Stimulated activated naive CD8-positive, alpha-beta T cell treated with anti-CD3 and anti-CD28 coated beads, Interleukin-15, Interleukin-2, amounts not matched to agents 100 U/mL and 50 U/mL, for 24 hours (primary cell): ENCODE data around the gene GRK6.

Source experiments
- ATAC-seq: fragments of 150-1000 bp; cut with Tn5 transposase; one replicate; pipeline ENCODE4 v1.10.0; 2021
- DNase-seq: peaks from one replicate; pipeline ENCODE4 v3.0.0; 2021

The GRK6 gene

DNA sequence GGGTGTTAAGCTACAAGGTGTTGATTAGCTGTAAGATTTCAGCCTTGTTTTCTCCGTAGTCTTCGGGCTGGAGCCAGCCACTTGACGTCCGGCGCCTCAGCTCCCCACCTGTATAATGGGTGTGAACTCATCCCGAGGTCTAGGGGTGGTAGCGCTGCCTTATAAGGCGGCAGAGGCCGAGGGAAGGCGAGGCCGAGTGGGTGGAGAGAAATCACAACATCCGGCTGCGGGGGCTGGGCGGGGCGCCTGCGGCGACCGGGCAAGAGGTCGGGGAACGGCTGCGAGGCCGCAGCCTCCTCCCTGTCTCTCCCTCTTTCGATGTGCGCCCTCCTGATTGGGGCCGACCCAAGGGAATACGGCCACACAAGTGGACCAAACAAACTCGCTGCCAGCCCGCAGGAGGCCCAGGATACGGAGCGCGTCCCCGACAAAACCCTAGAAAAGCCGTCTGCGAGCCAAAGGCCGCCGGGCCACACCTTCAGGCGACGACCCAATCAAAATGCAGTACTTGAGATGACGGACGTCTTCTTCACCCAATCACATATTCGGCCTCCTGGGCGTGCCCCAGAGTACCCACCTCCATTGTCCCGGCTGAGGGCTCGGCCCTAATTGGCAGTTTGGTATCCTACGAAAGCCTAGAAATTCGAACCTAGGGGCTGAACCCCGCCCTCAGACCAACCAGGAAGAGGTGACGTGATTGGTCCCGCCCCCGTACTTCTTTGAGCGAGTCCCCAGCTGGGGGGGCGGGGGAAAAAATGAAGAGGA lies 493 bp upstream of the GRK6 start:
- peak; percentile 99 for DNase-seq
- peak; percentile 83 for ATAC-seq

DNA sequence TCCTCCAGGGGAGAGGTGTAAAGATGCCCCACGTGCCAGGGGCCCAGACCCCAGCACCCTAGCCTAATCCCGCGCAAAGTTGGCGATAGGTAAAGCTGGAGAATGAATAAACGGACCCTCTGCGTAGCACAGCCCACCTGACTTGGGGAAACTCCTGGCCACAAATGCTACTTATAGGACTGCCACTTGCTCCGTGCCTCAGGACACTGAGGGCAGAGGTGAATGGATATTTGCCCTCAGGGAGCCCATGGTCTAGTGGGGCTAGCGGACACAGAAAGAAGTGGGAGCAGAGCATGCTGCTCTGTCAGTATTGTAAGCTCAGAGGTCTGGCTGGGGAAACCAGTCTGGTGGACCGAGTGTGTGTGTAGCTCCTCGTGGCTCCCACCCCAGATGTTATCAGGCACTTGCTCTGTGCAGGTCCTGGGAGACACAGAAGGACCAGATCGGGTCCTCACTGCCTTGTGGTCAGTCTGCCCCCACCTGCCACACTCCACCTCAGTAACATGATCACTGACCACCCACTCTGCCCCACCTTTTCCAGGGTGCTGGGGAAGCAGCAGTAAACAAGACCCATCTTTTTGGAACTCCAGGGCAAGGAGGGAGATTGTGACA lies 841 bp downstream of the GRK6 start:
- DNase-seq (no peak), ATAC-seq (no peak)

DNA sequence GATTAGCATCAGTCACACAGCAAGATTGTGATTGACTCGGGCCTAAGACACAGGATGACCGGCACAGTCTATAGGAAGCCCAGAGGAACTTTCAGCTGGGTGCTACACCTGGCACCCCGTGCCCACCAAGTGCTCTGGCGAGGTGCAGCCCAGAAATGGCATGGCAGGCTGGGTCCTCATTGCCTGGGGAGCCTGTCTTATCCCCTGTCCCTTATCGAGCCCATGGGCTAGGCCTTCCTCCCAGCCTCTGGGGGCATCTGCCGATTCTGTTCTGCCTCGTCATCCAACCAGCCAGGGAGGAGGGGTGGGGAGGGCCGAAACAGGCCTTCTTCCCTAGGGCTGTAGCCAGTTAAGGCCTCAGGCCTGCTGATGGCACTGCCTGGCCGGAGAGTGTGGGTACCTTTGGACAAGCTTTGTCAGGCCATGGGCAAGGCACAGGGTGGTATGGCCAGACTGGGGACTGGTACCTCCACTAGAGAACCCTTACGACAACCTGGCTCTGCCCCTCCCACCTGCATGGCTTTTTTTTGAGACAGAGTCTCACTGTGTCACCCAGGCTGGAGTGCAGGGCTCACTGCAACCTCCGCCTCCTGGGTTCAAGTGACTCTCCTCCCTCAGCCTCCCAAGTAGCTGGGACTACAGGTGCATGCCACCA lies 1.6 kb downstream of the GRK6 start:
- ATAC-seq (no peak), DNase-seq (peak; percentile 65)

DNA sequence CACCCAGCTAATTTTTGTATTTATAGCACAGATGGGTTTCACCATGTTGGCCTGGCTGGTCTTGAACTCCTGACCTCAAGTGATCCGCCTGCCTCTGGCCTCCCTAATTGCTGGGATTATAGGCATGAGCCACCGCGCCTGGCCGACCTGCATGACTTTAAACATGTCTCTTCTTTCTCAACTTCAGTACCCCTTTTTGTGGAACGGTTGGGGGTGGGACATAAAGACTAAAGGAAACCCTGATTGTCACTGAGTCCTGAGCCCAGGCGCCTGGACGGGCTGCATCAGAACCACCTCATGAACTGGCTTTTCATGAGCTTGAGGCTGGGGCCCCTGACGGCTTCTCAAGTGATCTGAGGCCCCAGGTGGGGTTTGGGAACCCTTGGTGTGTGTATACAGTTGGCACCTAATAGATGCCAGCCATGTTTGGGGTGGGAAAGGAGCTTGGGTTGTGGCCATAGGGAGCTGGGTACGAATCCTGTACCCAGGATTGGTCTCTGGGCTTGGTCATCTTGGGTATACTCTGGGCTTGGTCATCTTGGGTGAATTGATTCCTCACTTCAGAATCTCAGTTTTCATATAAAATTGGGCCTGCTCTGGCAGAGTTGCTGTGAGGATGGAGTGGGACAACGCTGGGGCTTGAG lies 2.2 kb downstream of the GRK6 start:
- DNase-seq, result no peak

DNA sequence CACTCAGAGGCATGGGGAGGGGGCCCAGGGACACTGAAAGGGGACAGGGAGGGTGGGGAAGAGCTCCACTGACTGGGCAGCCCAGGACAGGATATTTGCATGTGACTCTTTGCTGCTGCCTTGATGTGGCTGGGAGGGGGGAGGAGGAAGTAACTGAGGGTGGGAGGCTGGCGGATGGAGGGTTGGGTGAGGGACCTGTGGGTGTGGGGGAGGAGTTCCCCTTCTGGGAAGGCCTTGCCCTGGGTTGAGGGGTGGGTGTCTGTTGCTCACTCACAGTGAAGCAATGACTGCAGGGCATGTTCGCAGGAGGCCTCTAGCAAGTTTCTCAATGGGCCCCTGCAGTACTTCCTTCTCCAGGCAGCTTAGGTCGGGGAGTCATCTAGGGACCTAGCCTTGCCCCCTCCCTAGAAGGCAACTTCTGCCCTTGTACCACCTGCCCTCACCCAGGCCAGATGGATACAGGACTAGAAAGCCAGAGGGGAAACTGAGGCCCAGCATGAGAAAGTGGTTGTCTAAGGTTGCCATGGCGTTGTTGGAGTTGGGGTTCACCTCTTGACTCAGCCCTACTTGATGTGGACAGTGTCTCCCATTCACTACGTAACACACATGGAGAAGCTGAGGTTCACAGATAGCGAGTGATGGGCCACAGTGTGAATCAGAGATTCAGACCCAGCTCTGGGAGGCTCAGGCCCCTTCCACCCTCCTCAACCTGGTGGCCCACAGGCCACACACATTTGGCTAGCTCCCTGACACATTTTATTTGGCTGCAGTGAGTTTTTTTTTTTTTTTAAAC lies 3.0 kb downstream of the GRK6 start:
- DNase-seq, result peak; percentile 91
- ATAC-seq, result peak; percentile 31

More for the DNA sequence above, 2.2 kb downstream of the GRK6 start:
- no peak for ATAC-seq

DNA sequence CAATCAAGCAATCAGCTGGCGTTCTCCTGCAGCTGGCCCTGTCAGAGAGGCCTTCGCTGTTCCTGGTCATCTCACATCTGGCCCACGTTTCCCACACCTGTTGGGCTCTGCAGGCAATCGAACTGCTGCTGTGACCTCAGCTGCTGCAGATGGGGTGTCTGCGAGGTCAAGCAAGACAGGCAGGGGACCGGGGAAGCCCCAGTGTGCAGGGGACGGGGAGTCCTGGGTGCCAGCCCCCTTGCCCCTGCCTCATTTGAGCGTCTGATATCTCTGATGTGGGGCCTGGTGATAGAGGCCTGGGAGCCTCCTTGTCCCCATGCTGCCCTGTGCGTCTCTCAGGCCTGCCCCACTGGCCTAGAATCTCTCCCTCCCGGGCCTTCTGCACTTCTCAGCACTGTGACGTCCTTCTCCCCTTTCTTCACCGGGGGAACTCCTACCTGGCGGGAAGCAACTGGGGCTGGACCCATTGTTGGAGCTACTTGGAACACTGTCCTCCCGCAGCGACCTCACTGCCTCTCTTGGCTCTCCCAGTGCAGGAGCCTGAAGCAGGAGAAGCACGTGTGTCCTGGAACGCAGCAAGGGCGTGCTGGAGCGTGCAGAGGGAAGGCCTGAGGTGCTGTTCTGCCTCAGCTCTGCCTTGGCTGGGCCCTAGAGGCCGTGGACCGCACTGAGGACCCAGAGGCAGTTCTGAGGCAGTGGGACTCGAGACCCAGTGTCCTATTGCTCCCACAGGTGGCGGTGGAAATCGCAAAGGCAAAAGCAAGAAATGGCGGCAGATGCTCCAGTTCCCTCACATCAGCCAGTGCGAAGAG lies 3.9 kb downstream of the GRK6 start:
- no peak for ATAC-seq
- DNase-seq, result no peak

DNA sequence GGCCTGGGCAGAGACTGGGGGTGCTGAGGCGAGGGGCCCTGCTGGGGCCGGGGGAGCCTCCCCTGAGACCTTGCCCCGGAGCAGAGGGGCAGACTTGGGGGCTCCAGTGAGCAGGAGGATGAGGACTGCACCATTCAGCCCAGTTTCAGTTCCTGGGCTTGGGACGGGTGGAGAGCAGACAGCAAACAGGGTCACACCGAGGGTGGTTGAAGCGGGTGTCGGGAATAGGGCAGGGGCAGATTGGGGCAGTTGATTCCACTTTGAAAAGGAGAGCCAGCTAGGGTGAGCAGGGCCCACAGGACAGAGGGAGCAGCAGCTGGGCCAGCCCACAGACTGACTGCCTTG lies 4.5 kb downstream of the GRK6 start:
- DNase-seq (no peak), ATAC-seq (no peak)

DNA sequence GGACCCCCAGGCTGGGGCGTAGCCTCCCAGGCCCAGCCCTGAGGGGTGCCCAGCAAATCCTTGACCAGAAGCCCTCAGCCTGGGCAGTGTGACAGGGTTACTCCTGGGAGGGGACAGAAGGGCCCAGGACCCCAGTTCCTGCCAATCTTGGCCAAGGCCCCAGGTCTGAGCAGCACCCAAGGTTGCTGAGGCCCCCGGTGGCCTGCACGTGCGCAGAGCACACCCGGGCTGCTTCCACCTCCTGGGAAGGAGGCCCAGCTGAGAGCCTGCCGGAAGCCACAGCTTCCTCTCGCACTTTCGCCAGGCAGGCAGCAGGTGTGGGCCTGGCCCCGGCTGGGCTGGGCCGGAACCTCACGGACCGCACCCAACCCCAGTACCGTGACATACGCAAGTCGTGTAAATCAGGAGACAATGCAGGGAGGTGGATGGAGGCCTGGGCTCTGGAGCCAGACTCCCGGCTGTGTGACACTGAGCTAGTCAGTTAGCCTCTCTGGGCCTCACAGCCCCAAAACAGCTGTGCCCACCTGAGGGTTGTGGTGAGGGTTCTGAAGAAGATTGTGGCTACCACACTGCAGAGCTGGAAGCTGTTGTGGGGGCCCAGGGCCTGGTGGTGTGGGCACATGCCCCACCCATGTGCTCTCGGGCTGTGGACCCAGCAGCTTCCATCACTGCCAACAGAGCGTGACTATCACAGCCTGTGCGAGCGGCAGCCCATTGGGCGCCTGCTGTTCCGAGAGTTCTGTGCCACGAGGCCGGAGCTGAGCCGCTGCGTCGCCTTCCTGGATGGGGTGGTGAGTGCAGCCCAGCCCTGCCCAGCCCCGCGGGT lies 5.1 kb downstream of the GRK6 start:
- DNase-seq (peak; percentile 84), ATAC-seq (peak; percentile 60)

DNA sequence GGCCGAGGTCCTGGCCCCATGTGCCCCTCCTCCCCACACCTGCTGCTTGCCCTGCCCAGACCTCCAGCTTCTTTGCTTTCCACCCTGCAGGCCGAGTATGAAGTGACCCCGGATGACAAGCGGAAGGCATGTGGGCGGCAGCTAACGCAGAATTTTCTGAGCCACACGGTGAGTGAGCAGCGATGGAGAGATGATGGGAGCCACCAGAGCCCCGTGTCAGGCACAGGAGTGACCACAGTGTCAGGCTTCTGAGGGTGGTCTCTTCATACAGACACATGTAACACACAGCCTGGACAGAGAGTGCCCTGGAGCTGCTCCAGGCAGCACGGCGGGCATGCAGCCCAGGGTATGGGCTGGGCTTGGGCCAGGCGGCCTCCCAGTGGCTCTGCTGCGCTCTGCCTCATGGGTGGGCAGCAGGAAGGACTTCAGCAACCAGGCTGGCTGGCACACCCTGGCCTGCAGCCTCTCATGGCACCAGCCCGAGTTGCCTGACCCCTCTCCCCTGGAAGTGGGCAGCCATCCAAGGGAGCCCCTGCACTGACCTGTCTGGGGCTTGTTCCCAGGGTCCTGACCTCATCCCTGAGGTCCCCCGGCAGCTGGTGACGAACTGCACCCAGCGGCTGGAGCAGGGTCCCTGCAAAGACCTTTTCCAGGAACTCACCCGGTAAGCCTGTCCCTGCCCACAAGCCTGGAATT lies 5.8 kb downstream of the GRK6 start:
- DNase-seq (peak; percentile 72), ATAC-seq (peak; percentile 4)

DNA sequence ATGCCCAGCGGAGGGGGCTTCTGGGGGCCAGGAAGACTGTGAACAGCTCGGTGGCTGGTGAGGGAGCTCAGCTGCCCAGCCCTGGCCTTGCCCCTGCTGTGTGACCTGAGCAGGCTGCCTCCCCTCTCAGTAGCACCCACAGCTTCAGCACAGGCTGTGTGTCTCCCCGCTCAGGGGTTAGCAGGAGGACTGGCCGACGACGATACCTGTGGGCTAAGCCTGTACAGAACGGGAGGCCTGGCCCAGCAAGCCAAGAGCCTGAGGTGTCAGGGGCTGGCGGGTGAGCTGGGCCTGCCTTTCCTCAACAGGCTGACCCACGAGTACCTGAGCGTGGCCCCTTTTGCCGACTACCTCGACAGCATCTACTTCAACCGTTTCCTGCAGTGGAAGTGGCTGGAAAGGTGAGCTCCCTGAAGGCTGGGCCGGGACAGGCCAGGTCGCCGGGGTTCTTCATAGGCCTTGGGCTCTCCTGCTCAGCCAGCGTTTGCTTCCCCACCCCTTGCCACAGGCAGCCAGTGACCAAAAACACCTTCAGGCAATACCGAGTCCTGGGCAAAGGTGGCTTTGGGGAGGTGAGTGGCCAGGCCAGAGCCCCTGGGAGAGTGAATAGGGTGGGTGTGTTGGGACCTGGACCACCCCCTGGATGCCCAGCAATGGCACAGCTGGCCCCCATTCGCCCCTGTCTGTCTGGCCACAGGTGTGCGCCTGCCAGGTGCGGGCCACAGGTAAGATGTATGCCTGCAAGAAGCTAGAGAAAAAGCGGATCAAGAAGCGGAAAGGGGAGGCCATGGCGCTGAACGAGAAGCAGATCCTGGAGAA lies 6.6 kb downstream of the GRK6 start:
- no peak for ATAC-seq
- no peak for DNase-seq

DNA sequence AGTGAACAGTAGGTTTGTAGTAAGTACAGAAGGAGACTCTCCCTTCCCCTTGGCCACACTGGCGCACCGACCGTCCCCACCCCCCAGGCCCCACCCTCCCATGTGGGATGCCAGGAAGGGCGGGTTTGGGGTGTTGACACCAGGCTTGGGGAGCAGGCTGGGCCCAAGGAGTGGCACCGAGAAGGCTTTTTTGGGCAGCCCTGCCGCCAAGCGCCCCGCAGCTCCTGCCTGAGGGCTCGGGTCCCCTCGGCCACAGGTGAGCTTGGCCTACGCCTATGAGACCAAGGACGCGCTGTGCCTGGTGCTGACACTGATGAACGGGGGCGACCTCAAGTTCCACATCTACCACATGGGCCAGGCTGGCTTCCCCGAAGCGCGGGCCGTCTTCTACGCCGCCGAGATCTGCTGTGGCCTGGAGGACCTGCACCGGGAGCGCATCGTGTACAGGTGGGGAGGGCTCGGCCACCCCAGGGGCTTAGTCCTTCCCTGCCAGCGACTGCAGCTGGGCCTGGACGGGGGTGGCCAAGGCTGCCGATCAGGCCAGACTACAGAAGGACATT lies 7.3 kb downstream of the GRK6 start:
- DNase-seq, result no peak

DNA sequence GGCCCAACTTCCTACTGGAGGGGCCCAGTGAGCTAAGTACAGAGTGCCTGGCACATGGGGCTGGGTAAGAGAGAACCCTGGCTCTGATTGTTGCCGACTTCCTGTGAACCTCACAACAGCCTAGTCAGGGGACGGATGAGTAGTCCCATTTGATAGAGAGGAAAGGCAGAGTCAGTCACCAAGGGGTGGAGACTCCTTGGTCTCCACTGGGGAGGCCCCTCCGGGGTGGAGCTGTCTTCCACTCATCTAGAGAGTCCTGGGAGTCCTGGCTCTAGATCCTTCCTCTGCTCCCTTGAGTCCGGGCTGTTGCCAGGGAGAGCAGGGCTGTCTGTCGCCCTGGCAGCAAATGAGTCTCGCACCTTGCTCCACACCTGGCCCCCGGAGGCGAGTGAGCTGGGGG lies 8.0 kb downstream of the GRK6 start:
- DNase-seq (peak; percentile 66), ATAC-seq (peak; percentile 65)

More for the DNA sequence above, 7.3 kb downstream of the GRK6 start:
- no peak for ATAC-seq

DNA sequence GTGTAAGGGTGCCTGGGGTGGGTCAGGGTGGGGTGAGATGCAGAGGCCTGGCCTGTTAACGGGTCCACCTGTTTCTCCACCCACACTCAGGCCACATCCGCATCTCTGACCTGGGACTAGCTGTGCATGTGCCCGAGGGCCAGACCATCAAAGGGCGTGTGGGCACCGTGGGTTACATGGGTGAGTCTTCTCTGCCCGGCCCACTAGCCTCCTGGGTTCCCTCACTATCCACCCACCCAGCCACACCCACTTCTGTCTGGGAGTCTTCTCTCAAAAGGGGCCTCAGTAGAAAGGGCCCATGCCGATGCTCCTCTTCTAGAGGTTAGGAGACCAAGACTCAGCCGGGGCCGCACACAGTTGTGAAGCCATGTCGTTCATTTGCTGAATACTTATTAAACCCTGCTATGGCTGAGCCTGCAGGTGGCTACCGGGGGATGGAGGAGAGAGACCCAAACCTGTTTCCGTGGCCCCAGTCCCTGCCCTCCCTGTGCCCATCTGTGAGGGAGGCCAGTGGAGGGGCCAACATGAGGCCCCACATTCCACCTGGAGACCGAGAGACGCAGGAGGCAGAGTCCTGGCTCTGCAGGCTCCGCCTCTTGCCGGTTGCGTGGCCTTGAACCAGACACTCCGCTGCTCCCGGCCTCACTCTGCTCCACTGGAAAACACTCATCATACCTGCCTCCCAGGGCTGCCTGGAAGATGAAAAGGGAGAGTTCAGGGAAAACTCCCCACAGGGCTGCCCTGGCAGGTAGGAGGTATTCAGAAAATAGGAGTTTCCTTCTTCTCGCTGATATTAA lies 8.7 kb downstream of the GRK6 start:
- no peak for DNase-seq
- no peak for ATAC-seq

DNA sequence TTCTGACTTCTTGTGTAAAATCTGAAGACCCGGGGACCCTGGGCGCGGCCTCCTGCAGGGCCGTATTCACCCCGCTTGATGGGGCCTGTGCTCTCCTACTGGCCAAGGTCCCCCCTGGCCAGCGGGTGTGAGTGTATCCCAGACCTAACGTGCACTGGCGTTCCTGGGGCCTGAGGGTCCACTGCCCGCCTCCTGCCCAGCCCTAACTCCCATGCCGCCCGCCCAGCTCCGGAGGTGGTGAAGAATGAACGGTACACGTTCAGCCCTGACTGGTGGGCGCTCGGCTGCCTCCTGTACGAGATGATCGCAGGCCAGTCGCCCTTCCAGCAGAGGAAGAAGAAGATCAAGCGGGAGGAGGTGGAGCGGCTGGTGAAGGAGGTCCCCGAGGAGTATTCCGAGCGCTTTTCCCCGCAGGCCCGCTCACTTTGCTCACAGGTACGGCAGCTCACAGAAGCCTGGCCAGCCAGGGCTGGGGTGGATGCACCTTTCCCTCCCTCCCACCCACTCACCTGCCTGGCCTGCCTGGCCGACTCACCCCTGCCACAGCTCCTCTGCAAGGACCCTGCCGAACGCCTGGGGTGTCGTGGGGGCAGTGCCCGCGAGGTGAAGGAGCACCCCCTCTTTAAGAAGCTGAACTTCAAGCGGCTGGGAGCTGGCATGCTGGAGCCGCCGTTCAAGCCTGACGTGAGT lies 9.5 kb downstream of the GRK6 start:
- ATAC-seq (no peak), DNase-seq (no peak)

DNA sequence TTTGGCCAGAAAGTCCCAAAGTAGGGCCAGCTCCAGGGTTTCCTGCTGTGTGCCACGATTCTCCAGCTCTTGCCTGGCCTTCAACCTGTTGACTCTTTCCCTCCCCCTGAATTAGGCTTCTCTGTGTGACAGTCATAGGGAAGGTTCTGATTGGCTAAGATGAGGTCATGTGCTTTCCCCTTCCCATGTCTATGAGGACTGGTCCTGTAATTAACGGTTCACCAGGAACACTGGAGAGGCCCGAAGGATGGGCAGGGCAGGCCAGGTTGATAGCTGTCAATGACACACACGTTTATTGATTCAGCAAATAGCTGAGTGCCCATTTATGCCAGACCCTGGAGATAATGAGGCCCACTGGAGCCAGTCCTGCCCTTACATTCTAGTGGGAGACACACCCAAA lies 11.1 kb downstream of the GRK6 start:
- DNase-seq, result no peak
- ATAC-seq, result no peak

DNA sequence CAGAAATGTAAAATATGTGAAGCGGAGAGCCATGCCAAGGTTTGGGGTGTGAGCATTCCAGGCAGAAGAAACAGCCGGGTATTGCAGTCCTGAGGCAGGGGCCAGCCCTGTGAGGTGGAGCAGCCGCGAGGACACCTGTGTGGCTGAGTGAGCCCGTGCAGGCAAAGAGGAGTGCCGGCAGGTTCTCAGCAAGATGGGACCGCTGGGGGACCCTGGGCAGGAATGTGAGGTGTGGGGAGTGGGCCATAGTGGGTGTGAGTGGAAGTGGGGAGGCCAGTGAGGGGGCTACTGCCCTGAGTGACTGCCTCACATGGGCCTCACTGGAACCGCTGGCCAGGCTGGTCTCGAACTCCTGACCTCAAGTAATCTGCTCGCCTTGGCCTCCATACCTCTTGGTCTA lies 12.0 kb downstream of the GRK6 start:
- DNase-seq (no peak), ATAC-seq (no peak)

DNA sequence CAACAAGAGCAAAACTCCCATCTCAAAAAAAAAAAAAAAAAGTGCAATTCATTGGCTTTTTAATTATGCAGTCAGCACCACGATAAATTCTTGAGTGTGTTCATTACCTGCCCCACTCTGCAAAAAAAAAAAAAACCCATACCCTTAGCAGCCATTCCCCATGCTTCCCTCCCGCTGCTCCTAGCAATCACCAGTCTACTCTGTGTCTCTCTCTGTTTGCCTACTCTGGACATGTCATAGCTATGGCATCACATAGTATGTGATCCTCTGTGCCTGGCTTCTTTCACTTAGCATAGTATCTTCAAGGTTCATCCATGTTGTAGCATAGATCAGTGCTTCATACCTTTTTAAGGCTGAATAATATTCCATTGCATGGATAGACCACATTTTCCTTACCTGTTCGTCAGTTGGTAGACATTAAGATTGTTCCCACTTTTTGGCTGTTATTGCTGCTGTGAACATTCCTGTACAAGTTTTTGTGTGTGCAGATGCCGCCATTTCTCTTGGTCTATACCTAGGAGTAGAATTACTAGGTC lies 13.1 kb downstream of the GRK6 start:
- no peak for DNase-seq
- no peak for ATAC-seq
